ENCODE measurements around the gene WFDC2.

The WFDC2 gene

GRCh38 chr20:45433316-45433715 is 36.2 kb upstream of the WFDC2 start:
- no peak overlapping the region for H3K9ac ChIP-seq
- no peak for TF ChIP-seq CTCF (conservative IDR thresholded peaks at IDR 0.05; ENCODE audit: low read depth, low read length)
- H3K79me2 ChIP-seq (ENCODE audit: insufficient read depth, low read depth) = no peaks in the 10 kb centered on the region
- H3K36me3 ChIP-seq (ENCODE audit: insufficient read depth) = no peaks in the 10 kb centered on the region
- no peak overlapping the region for H3K4me2 ChIP-seq
- no peaks in the 10 kb centered on the region; the same call in 1 of the 2 replicates for H3K27me3 ChIP-seq (ENCODE audit: insufficient read depth, low read depth)
- no peak overlapping the region for H3K4me3 ChIP-seq (IDR thresholded peaks at IDR 0.05; ENCODE audit: insufficient read depth, low read depth, low read length)
- no peak overlapping the region for H3K27ac ChIP-seq
- H3K4me1 ChIP-seq (ENCODE audit: low read depth, poor library complexity, severe bottlenecking) = peaks cover 7% of the 10 kb centered on the region
- H4K20me1 ChIP-seq (ENCODE audit: insufficient read depth) = no peaks in the 10 kb centered on the region
- H2AFZ ChIP-seq (ENCODE audit: low read depth) = no peak overlapping the region

GRCh38 chr20:45433976-45434375 is 35.6 kb upstream of the WFDC2 start:
- H3K4me2 ChIP-seq = no peak overlapping the region
- H3K4me1 ChIP-seq (ENCODE audit: low read depth, poor library complexity, severe bottlenecking) = peaks cover 7% of the 10 kb centered on the region
- no peak overlapping the region for H3K9ac ChIP-seq
- no peak overlapping the region for H3K4me3 ChIP-seq (IDR thresholded peaks at IDR 0.05; ENCODE audit: insufficient read depth, low read depth, low read length)
- no peaks in the 10 kb centered on the region for H3K79me2 ChIP-seq (ENCODE audit: insufficient read depth, low read depth)
- no peak for TF ChIP-seq CTCF (conservative IDR thresholded peaks at IDR 0.05; ENCODE audit: low read depth, low read length)
- no peaks in the 10 kb centered on the region; the same call in 1 of the 2 replicates for H3K27me3 ChIP-seq (ENCODE audit: insufficient read depth, low read depth)
- no peak overlapping the region for H3K27ac ChIP-seq
- no peaks in the 10 kb centered on the region for H3K36me3 ChIP-seq (ENCODE audit: insufficient read depth)
- no peak overlapping the region for H2AFZ ChIP-seq (ENCODE audit: low read depth)
- H4K20me1 ChIP-seq (ENCODE audit: insufficient read depth) = no peaks in the 10 kb centered on the region

- no peaks in the 10 kb centered on the region for H3K36me3 ChIP-seq (ENCODE audit: insufficient read depth)
- H3K4me1 ChIP-seq (ENCODE audit: low read depth, poor library complexity, severe bottlenecking) = peaks cover 7% of the 10 kb centered on the region
- H2AFZ ChIP-seq (ENCODE audit: low read depth) = peak overlapping the region; percentile 85
- H3K4me3 ChIP-seq (IDR thresholded peaks at IDR 0.05; ENCODE audit: insufficient read depth, low read depth, low read length) = no peak overlapping the region
- H3K9ac ChIP-seq = peak overlapping the region; percentile 38; the same call in 1 of the 2 replicates
- H3K27me3 ChIP-seq (ENCODE audit: insufficient read depth, low read depth) = no peaks in the 10 kb centered on the region; the same call in 1 of the 2 replicates
- TF ChIP-seq CTCF (conservative IDR thresholded peaks at IDR 0.05; ENCODE audit: low read depth, low read length) = peak; percentile 96
- H3K27ac ChIP-seq = no peak overlapping the region
- H3K79me2 ChIP-seq (ENCODE audit: insufficient read depth, low read depth) = no peaks in the 10 kb centered on the region
- peak overlapping the region; percentile 65 for H3K4me2 ChIP-seq
- H4K20me1 ChIP-seq (ENCODE audit: insufficient read depth) = no peaks in the 10 kb centered on the region
These were observed 32.6 kb upstream of the WFDC2 start for GRCh38 chr20:45436732-45437485.

GRCh38 chr20:45440424-45440823 is 29.1 kb upstream of the WFDC2 start:
- H3K4me1 ChIP-seq (ENCODE audit: low read depth, poor library complexity, severe bottlenecking) = peaks cover 21% of the 10 kb centered on the region
- H3K27me3 ChIP-seq (ENCODE audit: insufficient read depth, low read depth) = no peaks in the 10 kb centered on the region; the same call in 1 of the 2 replicates
- no peaks in the 10 kb centered on the region for H3K79me2 ChIP-seq (ENCODE audit: insufficient read depth, low read depth)
- H4K20me1 ChIP-seq (ENCODE audit: insufficient read depth) = no peaks in the 10 kb centered on the region
- H3K9ac ChIP-seq = no peak overlapping the region
- no peak overlapping the region for H3K4me3 ChIP-seq (IDR thresholded peaks at IDR 0.05; ENCODE audit: insufficient read depth, low read depth, low read length)
- no peak for TF ChIP-seq CTCF (conservative IDR thresholded peaks at IDR 0.05; ENCODE audit: low read depth, low read length)
- no peak overlapping the region for H3K27ac ChIP-seq
- no peak overlapping the region for H2AFZ ChIP-seq (ENCODE audit: low read depth)
- H3K4me2 ChIP-seq = no peak overlapping the region
- no peaks in the 10 kb centered on the region for H3K36me3 ChIP-seq (ENCODE audit: insufficient read depth)
